WTC11 (cell line): ENCODE results near the gene HOXB5. TPM values are rescaled to one million over a fixed set of nuclear protein-coding genes. Genes with fewer than 3 reads are reported as not detected.
A peak's percentile ranks its signal among the peaks of the same experiment; 100 is the strongest.

Experiments used
- ATAC-seq: fragments of 200-7000 bp; cut with Tn5 transposase; 2 replicates; pipeline ENCODE4 v1.10.0; 2021; ENCODE audit warnings: mild to moderate bottlenecking, moderate library complexity
- CTCF ChIA-PET: fragments of 300-600 bp; sonication (Branson Sonifier 250); formaldehyde crosslinking; loops from one replicate; lab custom pipeline; 2021; ENCODE audit warnings: antibody characterized with exemption; lab: Charles Lee
- POLR2A ChIA-PET: fragments of 350-600 bp; sonication (Branson Sonifier 250); formaldehyde crosslinking; loops from one replicate; lab custom pipeline; 2021; ENCODE audit warnings: antibody characterized with exemption; lab: Charles Lee
- DNase-seq: peaks from one replicate; pipeline ENCODE4 v3.0.0; 2021; ENCODE audit warnings: low spot score
- H3K27ac Mint-ChIP-seq: 2 replicates; pipeline ENCODE4 v1.8.0; 2021; ENCODE audit warnings: mixed read lengths
- H3K27me3 Mint-ChIP-seq: 2 replicates; pipeline ENCODE4 v1.8.0; 2021; ENCODE audit warnings: low read depth, mild to moderate bottlenecking, moderate library complexity, mixed read lengths
- H3K36me3 Mint-ChIP-seq: 2 replicates; pipeline ENCODE4 v1.8.0; 2021; ENCODE audit warnings: mixed read lengths
- H3K4me1 Mint-ChIP-seq: 2 replicates; pipeline ENCODE4 v1.8.0; 2022; ENCODE audit warnings: mixed read lengths
- H3K4me3 Mint-ChIP-seq: 2 replicates; pipeline ENCODE4 v1.8.0; 2021; ENCODE audit warnings: mild to moderate bottlenecking, moderate library complexity, mixed read lengths
- H3K9me3 Mint-ChIP-seq: 2 replicates; pipeline ENCODE4 v1.8.0; 2021; ENCODE audit warnings: mixed read lengths
- ATF1 ChIP-seq: sonication (generic); formaldehyde crosslinking; IDR thresholded peaks from 2 replicates; pipeline ENCODE4 v1.8.1; 2023; ENCODE audit warnings: mild to moderate bottlenecking, moderate library complexity, missing genetic modification reagents
- ATF3 ChIP-seq: sonication (generic); formaldehyde crosslinking; conservative IDR thresholded peaks from 2 replicates; pipeline ENCODE4 v1.8.1; 2022; ENCODE audit warnings: mild to moderate bottlenecking, missing genetic modification reagents
- KAT7 ChIP-seq: sonication (generic); formaldehyde crosslinking; IDR thresholded peaks from 2 replicates; pipeline ENCODE4 v1.8.1; 2023; ENCODE audit warnings: missing genetic modification reagents, mild to moderate bottlenecking, borderline replicate concordance
- ZNF138 ChIP-seq: sonication (generic); formaldehyde crosslinking; conservative IDR thresholded peaks from 2 replicates; pipeline ENCODE4 v1.8.1; 2022; ENCODE audit warnings: mild to moderate bottlenecking, moderate library complexity, missing genetic modification reagents
- ZNF396 ChIP-seq: fragments of 250-450 bp; sonication (Bioruptor Pico); IDR thresholded peaks from 2 replicates; pipeline ENCODE4 v1.8.0; 2021; ENCODE audit warnings: mild to moderate bottlenecking, moderate library complexity, borderline replicate concordance
- ZNF423 ChIP-seq: fragments of 250-450 bp; sonication (Bioruptor Pico); IDR thresholded peaks from 2 replicates; pipeline ENCODE4 v2.1.2; 2022; ENCODE audit warnings: mild to moderate bottlenecking, moderate library complexity
- ZNF512 ChIP-seq: sonication (generic); formaldehyde crosslinking; IDR thresholded peaks from 2 replicates; pipeline ENCODE4 v1.8.1; 2022; ENCODE audit warnings: missing genetic modification reagents, borderline replicate concordance
- ZNF671 ChIP-seq: fragments of 250-450 bp; sonication (Bioruptor Pico); IDR thresholded peaks from 2 replicates; pipeline ENCODE4 v1.8.0; 2021; ENCODE audit warnings: mild to moderate bottlenecking
- ZSCAN18 ChIP-seq: fragments of 250-450 bp; sonication (Bioruptor Pico); IDR thresholded peaks from 2 replicates; pipeline ENCODE4 v2.1.2; 2022; ENCODE audit warnings: mild to moderate bottlenecking, moderate library complexity
- microRNA-seq: library from miRNA; unstranded; fragments of <30 nt; microRNA quantifications from one replicate; pipeline ENCODE4 v1.2.0, GENCODE V29; 2022; ENCODE audit warnings: borderline number of aligned reads
- total RNA-seq: library from RNA; stranded (reverse); gene quantifications from 3 replicates; pipeline ENCODE4 v1.2.3, GENCODE V29; 2021

Gene HOXB5
- total RNA-seq, 1 experiment from 2014 or later: not detected

- CTCF ChIA-PET: interaction anchor here (0.6 to 1.5 kb wide), 4 partner anchors 12 to 197 kb away, joined by 3 to 5 read pairs (median 4); no protein-coding TSS in a partner anchor
- no peak overlapping the region for H3K27ac Mint-ChIP-seq
- H3K9me3 Mint-ChIP-seq: no peaks in the 10 kb centered on the region
- TF ChIP-seq ZSCAN18 (CRISPR knock-in tag): no peak
- no peak for TF ChIP-seq ZNF138 (CRISPR knock-in tag)
- TF ChIP-seq ATF3 (CRISPR knock-in tag): no peak
- TF ChIP-seq ATF1 (CRISPR knock-in tag): no peak
- TF ChIP-seq ZNF423: 0 out of 2 replicates have a peak, but pooled peaks have one; percentile 5
- no peak for TF ChIP-seq KAT7 (CRISPR knock-in tag)
- TF ChIP-seq ZNF396 (CRISPR knock-in tag): no peak
- no peak for TF ChIP-seq ZNF671 (CRISPR knock-in tag)
- no peak for TF ChIP-seq ZNF512 (CRISPR knock-in tag)
- TF ChIP-seq, all 79 proteins: peak for 1
- Mint-ChIP-seq H3K27me3 (peaks cover 95% of the 10 kb centered on the region), H3K4me3 (peak overlapping the region; percentile 73), H3K36me3 (no peaks in the 10 kb centered on the region), H3K4me1 (peaks cover 53% of the 10 kb centered on the region)
- ATAC-seq: no peak
- DNase-seq: no peak
- POLR2A ChIA-PET: no interaction called here
Observed at GRCh38 chr17:48541577-48542113, 51.9 kb downstream of the HOXB5 start.

Small RNAs within 50 kb of the gene (microRNA-seq; reads per million reads assigned to microRNA genes)
- not detected for gene MIR196A1

Other genes with a start within 250 kb of the HOXB5 start
- 0.30 to 0.57 TPM in 2 of 3 replicates, not detected in the other for gene SKAP1, start 163.6 kb downstream of the HOXB5 start, total RNA-seq
- gene HOXB1, start 62.8 kb downstream of the HOXB5 start, total RNA-seq: 0.41 to 0.63 TPM (median 0.55 TPM) in 3 replicates
- 1.3 to 3.7 TPM (median 2.0 TPM) in 3 replicates for gene HOXB2, start 48.7 kb downstream of the HOXB5 start, total RNA-seq
- gene HOXB4, start 15.4 kb downstream of the HOXB5 start, total RNA-seq: 0.04 TPM in 1 of 3 replicates, not detected in the others
- 0.09 to 0.30 TPM (median 0.11 TPM) in 3 replicates for gene HOXB3, start 3.5 kb downstream of the HOXB5 start, total RNA-seq
- gene HOXB6, start 11.2 kb upstream of the HOXB5 start, total RNA-seq: 0.11 TPM in 1 of 3 replicates, not detected in the others
- 0.14 TPM in 1 of 3 replicates, not detected in the others for gene HOXB7, start 17.2 kb upstream of the HOXB5 start, total RNA-seq
- gene HOXB8, start 21.5 kb upstream of the HOXB5 start, total RNA-seq: not detected in 3 replicates
- gene HOXB9, start 32.6 kb upstream of the HOXB5 start, total RNA-seq: 0.09 to 0.24 TPM (median 0.09 TPM) in 3 replicates
- 35.2 to 60.8 TPM (median 37.9 TPM) in 3 replicates for gene PRAC1, start 128.7 kb upstream of the HOXB5 start, total RNA-seq
- gene PRAC2, start 129.4 kb upstream of the HOXB5 start, total RNA-seq: 8.0 to 22.3 TPM (median 9.2 TPM) in 3 replicates
- gene HOXB13, start 135.0 kb upstream of the HOXB5 start, total RNA-seq: 1.6 to 2.8 TPM (median 1.7 TPM) in 3 replicates
- gene TTLL6, start 223.4 kb upstream of the HOXB5 start, total RNA-seq: 3.4 to 7.0 TPM (median 4.6 TPM) in 3 replicates
- gene CALCOCO2, start 237.3 kb upstream of the HOXB5 start, total RNA-seq: 27.0 to 32.6 TPM (median 31.2 TPM) in 3 replicates